Mesodermal cell (in vitro differentiated cells): ENCODE measurements around the gene TBC1D22A.

Experiments
- H3K27ac ChIP-seq: 2 replicates; pipeline ENCODE4 v1.7.0; 2013; ENCODE audit warnings: mild to moderate bottlenecking, low read depth, low read length, moderate library complexity; ENCODE audit not compliant: severe bottlenecking
- H3K36me3 ChIP-seq: 2 replicates; pipeline ENCODE4 v1.7.1; 2013; ENCODE audit warnings: mild to moderate bottlenecking, low read length, moderate library complexity; ENCODE audit not compliant: control insufficient read depth, insufficient read depth
- H3K4me1 ChIP-seq: one replicate; pipeline ENCODE4 v1.7.1; 2013; ENCODE audit warnings: mild to moderate bottlenecking, low read length; ENCODE audit not compliant: insufficient read depth, control insufficient read depth, poor library complexity, severe bottlenecking
- H3K4me3 ChIP-seq: 2 replicates; pipeline ENCODE4 v1.7.0; 2013; ENCODE audit warnings: low read length, control low read depth, mild to moderate bottlenecking; ENCODE audit not compliant: insufficient read depth, poor library complexity, severe bottlenecking; ENCODE audit errors: extremely low read depth
- H3K9me3 ChIP-seq: 2 replicates; pipeline ENCODE4 v1.7.1; 2013; ENCODE audit warnings: mild to moderate bottlenecking, low read length, moderate library complexity; ENCODE audit not compliant: control insufficient read depth
- WGBS, 2 experiments: methylation state at CpG; one replicate each; pipeline ENCODE4 v1.1.5; 2013; ENCODE audit warnings: missing lambda C conversion rate in 2 of 2; ENCODE audit not compliant: insufficient coverage in 2 of 2; 5-methylcytosine and 5-hydroxymethylcytosine counted together

TBC1D22A gene

GRCh38 chr22:46746620-46747019 is 15.8 kb upstream of the TBC1D22A start:
- Histone ChIP-seq H3K9me3 (peaks cover 3% of the 10 kb centered on the region), H3K4me1 (peaks cover 20% of the 10 kb centered on the region), H3K36me3 (no peaks in the 10 kb centered on the region), H3K4me3 (no peak overlapping the region), H3K27ac (no peak overlapping the region)
- whole genome bisulfite sequencing, 2 experiments = 90 to 92% methylated on average over 11 of the region's 11 CpGs

- H3K4me3 ChIP-seq = no peak overlapping the region
- WGBS, 2 experiments = 90% methylated on average over 6 to 7 of the region's 8 CpGs
- no peak overlapping the region for H3K27ac ChIP-seq
- H3K4me1 ChIP-seq = peaks cover 20% of the 10 kb centered on the region
- H3K36me3 ChIP-seq = no peaks in the 10 kb centered on the region
- peaks cover 3% of the 10 kb centered on the region for H3K9me3 ChIP-seq
Measured at GRCh38 chr22:46747646-46748045, 14.8 kb upstream of the TBC1D22A start.

GRCh38 chr22:46748206-46748907 is 14.1 kb upstream of the TBC1D22A start:
- no peak overlapping the region for H3K4me3 ChIP-seq
- no peaks in the 10 kb centered on the region for H3K36me3 ChIP-seq
- no peaks in the 10 kb centered on the region for H3K9me3 ChIP-seq
- peak overlapping the region; percentile 13 for H3K27ac ChIP-seq
- H3K4me1 ChIP-seq = peaks cover 24% of the 10 kb centered on the region
- 91 to 93% methylated on average over 10 to 14 of the region's 20 CpGs for WGBS, 2 experiments

GRCh38 chr22:46748908-46749675 is 13.4 kb upstream of the TBC1D22A start:
- Histone ChIP-seq H3K4me3 (no peak overlapping the region), H3K36me3 (no peaks in the 10 kb centered on the region), H3K4me1 (peaks cover 31% of the 10 kb centered on the region), H3K9me3 (no peaks in the 10 kb centered on the region), H3K27ac (peak overlapping the region; percentile 36)
- 80 to 83% methylated on average over 13 of the region's 15 CpGs for WGBS, 2 experiments

- no peaks in the 10 kb centered on the region for H3K36me3 ChIP-seq
- no peak overlapping the region for H3K4me3 ChIP-seq
- no peaks in the 10 kb centered on the region for H3K9me3 ChIP-seq
- peaks cover 38% of the 10 kb centered on the region for H3K4me1 ChIP-seq
- 89 to 92% methylated on average over 11 of the region's 14 CpGs for WGBS, 2 experiments
- H3K27ac ChIP-seq = peak overlapping the region; percentile 36
Measured at GRCh38 chr22:46749682-46750529, 12.5 kb upstream of the TBC1D22A start.

- 89 to 96% methylated on average over 3 to 5 of the region's 5 CpGs for WGBS, 2 experiments
- Histone ChIP-seq H3K4me1 (peaks cover 38% of the 10 kb centered on the region), H3K36me3 (no peaks in the 10 kb centered on the region), H3K27ac (no peak overlapping the region), H3K9me3 (peaks cover 1% of the 10 kb centered on the region), H3K4me3 (no peak overlapping the region)
Measured at GRCh38 chr22:46750530-46750800, 12.0 kb upstream of the TBC1D22A start.

GRCh38 chr22:46750863-46751443 is 11.5 kb upstream of the TBC1D22A start:
- Histone ChIP-seq H3K4me3 (no peak overlapping the region), H3K27ac (no peak overlapping the region), H3K36me3 (no peaks in the 10 kb centered on the region), H3K9me3 (peaks cover 6% of the 10 kb centered on the region), H3K4me1 (peaks cover 38% of the 10 kb centered on the region)
- 80% methylated on average over 10 to 11 of the region's 12 CpGs for WGBS, 2 experiments

GRCh38 chr22:46752286-46752987 is 10.0 kb upstream of the TBC1D22A start:
- Histone ChIP-seq H3K27ac (no peak overlapping the region), H3K9me3 (peaks cover 19% of the 10 kb centered on the region), H3K36me3 (no peaks in the 10 kb centered on the region), H3K4me3 (no peak overlapping the region), H3K4me1 (peaks cover 38% of the 10 kb centered on the region)
- 85 to 91% methylated on average over 5 to 7 of the region's 11 CpGs for WGBS, 2 experiments

- peaks cover 38% of the 10 kb centered on the region for H3K4me1 ChIP-seq
- no peak overlapping the region for H3K4me3 ChIP-seq
- no peak overlapping the region for H3K27ac ChIP-seq
- H3K9me3 ChIP-seq = peaks cover 19% of the 10 kb centered on the region
- H3K36me3 ChIP-seq = no peaks in the 10 kb centered on the region
- WGBS, 2 experiments = no CpG with 5 or more reads among the region's 6 CpGs
Measured at GRCh38 chr22:46752988-46753310, 9.5 kb upstream of the TBC1D22A start.

- Histone ChIP-seq H3K36me3 (no peaks in the 10 kb centered on the region), H3K9me3 (peaks cover 19% of the 10 kb centered on the region), H3K4me3 (no peak overlapping the region), H3K27ac (peak overlapping the region; percentile 97), H3K4me1 (peaks cover 38% of the 10 kb centered on the region)
- WGBS, 2 experiments = 95 to 96% methylated on average over 6 to 8 of the region's 8 CpGs
Measured at GRCh38 chr22:46753360-46753759, 9.1 kb upstream of the TBC1D22A start.
